Measurements from ENCODE around the gene COBL.

COBL gene

GRCh38 chr7:51024867-51025266, 291.7 kb downstream of the COBL start:
- DNase-seq (ENCODE audit: low read depth), result no peak
- TF ChIP-seq, protein P1, sequence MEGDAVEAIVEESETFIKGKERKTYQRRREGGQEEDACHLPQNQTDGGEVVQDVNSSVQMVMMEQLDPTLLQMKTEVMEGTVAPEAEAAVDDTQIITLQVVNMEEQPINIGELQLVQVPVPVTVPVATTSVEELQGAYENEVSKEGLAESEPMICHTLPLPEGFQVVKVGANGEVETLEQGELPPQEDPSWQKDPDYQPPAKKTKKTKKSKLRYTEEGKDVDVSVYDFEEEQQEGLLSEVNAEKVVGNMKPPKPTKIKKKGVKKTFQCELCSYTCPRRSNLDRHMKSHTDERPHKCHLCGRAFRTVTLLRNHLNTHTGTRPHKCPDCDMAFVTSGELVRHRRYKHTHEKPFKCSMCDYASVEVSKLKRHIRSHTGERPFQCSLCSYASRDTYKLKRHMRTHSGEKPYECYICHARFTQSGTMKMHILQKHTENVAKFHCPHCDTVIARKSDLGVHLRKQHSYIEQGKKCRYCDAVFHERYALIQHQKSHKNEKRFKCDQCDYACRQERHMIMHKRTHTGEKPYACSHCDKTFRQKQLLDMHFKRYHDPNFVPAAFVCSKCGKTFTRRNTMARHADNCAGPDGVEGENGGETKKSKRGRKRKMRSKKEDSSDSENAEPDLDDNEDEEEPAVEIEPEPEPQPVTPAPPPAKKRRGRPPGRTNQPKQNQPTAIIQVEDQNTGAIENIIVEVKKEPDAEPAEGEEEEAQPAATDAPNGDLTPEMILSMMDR (IDR thresholded peaks at IDR 0.05; ENCODE audit: insufficient read depth, low read depth, low read length, missing control alignments), result no peak

DNA sequence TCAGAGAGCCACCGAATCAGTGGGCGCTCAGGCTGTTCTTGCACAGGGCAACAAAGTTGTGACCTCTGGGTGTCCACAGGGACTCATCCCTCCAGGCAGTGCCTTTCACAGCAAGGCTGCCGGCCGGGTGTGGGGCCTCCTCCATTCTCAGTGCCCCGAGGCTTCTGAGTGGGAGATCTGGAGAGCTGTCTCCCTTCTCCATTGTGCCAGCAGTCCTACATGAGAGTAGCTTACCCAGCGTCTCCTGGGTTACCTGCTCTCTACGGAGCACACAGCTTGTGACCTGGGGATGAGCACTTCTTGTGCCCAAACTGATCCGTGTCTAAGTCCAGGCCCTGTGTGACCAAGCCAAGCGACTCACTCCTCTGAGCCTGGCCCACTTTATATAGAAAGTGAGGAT, 293.1 kb downstream of the COBL start:
- H3K4me3 ChIP-seq (ENCODE audit: low read depth, low read length), result no peak overlapping the region
- DNase-seq (ENCODE audit: low read depth), result no peak
- TF ChIP-seq, protein P1 (IDR thresholded peaks at IDR 0.05; ENCODE audit: insufficient read depth, low read depth, low read length, missing control alignments), result no peak

More at GRCh38 chr7:51024867-51025266, 291.7 kb downstream of the COBL start:
- H3K4me3 ChIP-seq (ENCODE audit: low read depth, low read length), result no peak overlapping the region

DNA sequence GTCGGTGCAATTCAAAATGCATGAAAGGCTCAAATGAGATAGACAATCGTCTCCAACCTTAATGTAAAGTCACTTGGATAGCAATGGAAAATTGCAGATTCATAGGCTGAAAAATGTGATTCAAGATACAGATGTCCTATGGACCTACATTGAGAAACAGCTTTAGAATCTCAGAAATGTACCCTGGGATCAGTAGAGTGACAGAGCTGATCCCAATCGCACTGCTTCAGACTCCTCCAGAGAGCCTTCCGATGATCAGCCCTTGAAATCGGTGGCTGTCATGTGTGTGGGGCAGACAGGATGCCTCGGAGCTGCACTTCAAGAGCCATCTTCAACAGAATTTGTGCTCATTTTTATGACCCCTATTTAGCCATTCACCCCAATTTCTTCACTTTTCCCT, 293.8 kb downstream of the COBL start:
- TF ChIP-seq, protein P1 (IDR thresholded peaks at IDR 0.05; ENCODE audit: insufficient read depth, low read depth, low read length, missing control alignments), result no peak
- no peak for DNase-seq (ENCODE audit: low read depth)
- H3K4me3 ChIP-seq (ENCODE audit: low read depth, low read length), result no peak overlapping the region

GRCh38 chr7:51021906-51022570, 294.6 kb downstream of the COBL start:
- no peak for DNase-seq (ENCODE audit: low read depth)
- TF ChIP-seq, protein P1 (IDR thresholded peaks at IDR 0.05; ENCODE audit: insufficient read depth, low read depth, low read length, missing control alignments), result no peak
- H3K4me3 ChIP-seq (ENCODE audit: low read depth, low read length), result no peak overlapping the region

DNA sequence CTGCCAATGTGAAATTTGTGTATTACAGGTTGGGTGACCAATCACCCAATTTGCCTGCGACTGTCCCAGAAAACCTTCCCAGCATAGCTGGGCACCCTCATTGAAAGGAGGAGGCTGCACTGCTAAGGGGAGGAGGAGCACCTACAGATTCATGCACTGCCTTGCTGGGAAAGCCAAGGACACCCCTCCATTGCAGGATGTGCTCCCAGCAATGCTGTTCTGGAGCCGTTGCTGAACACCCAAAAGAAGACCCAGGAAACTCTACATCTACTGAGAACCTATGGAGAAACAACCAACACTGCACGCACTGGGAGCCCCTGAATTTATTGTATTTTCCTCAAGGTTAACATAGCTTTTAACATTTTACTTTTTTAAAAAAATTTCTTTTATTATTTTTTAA, 295.7 kb downstream of the COBL start:
- no peak for DNase-seq (ENCODE audit: low read depth)
- TF ChIP-seq, protein P1 (IDR thresholded peaks at IDR 0.05; ENCODE audit: insufficient read depth, low read depth, low read length, missing control alignments), result no peak

DNA sequence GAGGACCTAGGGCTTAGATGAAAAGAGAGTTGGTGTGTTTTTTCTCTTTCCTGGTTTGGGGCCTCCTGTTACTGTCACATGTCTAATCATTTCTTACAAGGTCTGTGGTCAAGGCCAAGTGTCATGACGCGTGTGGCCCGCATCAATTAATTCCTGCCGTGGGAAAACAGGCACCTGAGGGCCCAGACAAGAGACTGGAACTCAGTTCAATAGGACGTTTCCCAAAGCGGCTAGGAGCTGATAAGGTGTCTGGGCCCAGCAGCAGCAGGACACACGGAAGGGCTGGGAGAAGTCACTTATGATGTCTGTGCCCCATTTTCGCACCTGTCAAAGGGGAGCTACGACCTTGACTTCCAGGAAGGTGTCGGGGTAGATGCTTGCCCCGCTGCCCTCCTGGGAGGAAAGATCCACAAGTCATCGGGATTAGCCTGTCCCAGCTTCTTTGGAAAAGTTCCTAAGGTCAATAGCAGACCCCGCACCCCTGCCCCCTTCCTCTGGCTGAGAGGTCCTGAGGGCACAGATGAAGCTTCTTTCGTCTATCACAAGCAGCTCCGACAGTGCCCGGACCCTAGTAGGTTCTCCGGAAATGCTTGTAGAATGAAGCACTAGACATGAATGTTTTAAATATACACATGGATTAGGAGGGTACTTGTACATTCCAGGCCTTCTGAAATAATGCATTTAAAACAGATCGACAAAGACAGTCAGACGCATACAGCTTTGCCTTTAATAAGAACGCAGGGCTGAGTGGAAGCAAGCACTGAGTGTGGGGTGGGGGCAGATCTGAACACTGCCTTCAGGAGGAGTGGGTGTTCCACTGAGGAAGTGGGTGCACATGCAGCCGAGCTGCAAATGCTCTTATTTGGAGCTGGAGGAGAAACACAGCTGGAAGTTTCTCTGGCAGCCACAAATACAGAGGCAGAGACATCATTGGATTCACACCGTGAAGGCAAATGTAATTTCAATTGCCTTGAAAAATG, 296.4 kb downstream of the COBL start:
- H3K4me3 ChIP-seq (ENCODE audit: low read depth, low read length), result no peak overlapping the region
- DNase-seq (ENCODE audit: low read depth), result no peak
- TF ChIP-seq, protein P1 (IDR thresholded peaks at IDR 0.05; ENCODE audit: insufficient read depth, low read depth, low read length, missing control alignments), result no peak

More for the DNA sequence above, 295.7 kb downstream of the COBL start:
- no peak overlapping the region for H3K4me3 ChIP-seq (ENCODE audit: low read depth, low read length)
